OCI-LY1 (cell line): ENCODE data around the gene EXOC7.

Source experiments
- H2AFZ ChIP-seq: fragments of 200-600 bp; sonication (generic), shearing (Covaris generic); 2 replicates; pipeline ENCODE4 v1.6.0; 2014; ENCODE audit warnings: antibody characterized with exemption, mild to moderate bottlenecking, low read length
- H3F3A ChIP-seq: fragments of 200-600 bp; sonication (generic), shearing (Covaris generic); 2 replicates; pipeline ENCODE4 v1.6.0; 2014; ENCODE audit warnings: mild to moderate bottlenecking, antibody characterized with exemption, low read length, moderate library complexity; ENCODE audit not compliant: insufficient read depth
- H3K27ac ChIP-seq: fragments of 200-600 bp; sonication (generic); 2 replicates; pipeline ENCODE4 v1.5.1; 2014; ENCODE audit warnings: low read length, mixed run types, mild to moderate bottlenecking, low read depth; ENCODE audit not compliant: poor library complexity, severe bottlenecking
- H3K27me3 ChIP-seq: fragments of 200-600 bp; sonication (generic); 2 replicates; pipeline ENCODE4 v1.6.0; 2014; ENCODE audit warnings: antibody characterized with exemption, mild to moderate bottlenecking, low read length, moderate library complexity; ENCODE audit not compliant: insufficient read depth
- H3K36me3 ChIP-seq: fragments of 200-600 bp; sonication (generic); 2 replicates; pipeline ENCODE4 v1.6.1; 2014; ENCODE audit warnings: mild to moderate bottlenecking, antibody characterized with exemption, low read length, moderate library complexity, mixed read lengths; ENCODE audit not compliant: insufficient read depth
- H3K4me1 ChIP-seq: fragments of 200-600 bp; sonication (generic); 2 replicates; pipeline ENCODE4 v1.5.1; 2014; ENCODE audit warnings: mild to moderate bottlenecking, low read length, moderate library complexity; ENCODE audit not compliant: insufficient read depth, severe bottlenecking
- H3K4me2 ChIP-seq: fragments of 200-600 bp; sonication (generic), shearing (Covaris generic); 2 replicates; pipeline ENCODE4 v1.6.1; 2014; ENCODE audit warnings: low read length
- H3K4me3 ChIP-seq: fragments of 200-600 bp; sonication (generic); 2 replicates; pipeline ENCODE4 v1.5.1; 2014; ENCODE audit warnings: low read length, low read depth, mild to moderate bottlenecking, mixed read lengths; ENCODE audit not compliant: poor library complexity, severe bottlenecking
- H3K79me2 ChIP-seq: fragments of 200-600 bp; shearing (Covaris generic); 2 replicates; pipeline ENCODE4 v1.6.1; 2016; ENCODE audit warnings: mixed run types, low read length, mixed read lengths; ENCODE audit not compliant: insufficient read depth
- H3K9ac ChIP-seq: fragments of 200-600 bp; sonication (generic), shearing (Covaris generic); 2 replicates; pipeline ENCODE4 v1.6.1; 2014; ENCODE audit warnings: mild to moderate bottlenecking, low read length, mixed read lengths
- H3K9me2 ChIP-seq: fragments of 200-600 bp; sonication (generic), shearing (Covaris generic); 2 replicates; pipeline ENCODE4 v1.6.1; 2014; ENCODE audit warnings: low read depth, mild to moderate bottlenecking, low read length, mixed read lengths
- H3K9me3 ChIP-seq: fragments of 200-600 bp; shearing (Covaris generic); 2 replicates; pipeline ENCODE4 v1.6.1; 2014; ENCODE audit warnings: low read length, mixed read lengths
- H4K20me1 ChIP-seq: fragments of 200-600 bp; sonication (generic), shearing (Covaris generic); 2 replicates; pipeline ENCODE4 v1.6.0; 2016; ENCODE audit warnings: mild to moderate bottlenecking, low read length; ENCODE audit not compliant: insufficient read depth
- EZH2 ChIP-seq: fragments of 200-600 bp; sonication (generic), shearing (Covaris generic); IDR thresholded peaks from 2 replicates; pipeline ENCODE4 v1.8.0; 2017; ENCODE audit warnings: borderline replicate concordance, mixed run types, mild to moderate bottlenecking, antibody characterized with exemption, low read length, moderate library complexity, mixed read lengths
- TF ChIP-seq, protein P1 (sequence below): fragments of 200-600 bp; sonication (generic), shearing (Covaris generic); IDR thresholded peaks from 2 replicates; pipeline ENCODE4 v1.5.1; 2017; ENCODE audit warnings: mild to moderate bottlenecking, antibody characterized with exemption, low read length, moderate library complexity, mixed read lengths

EXOC7 gene

GRCh38 chr17:76103274-76104139 lies at the start of gene EXOC7:
Gene EXOC7 (minus strand): TSS chr17:76103787. CDS start chr17:76103692, 95 bp downstream.
- no peak within 1 kb of the TSS for H3K27ac ChIP-seq
- no peak within 1 kb of the TSS for H2AFZ ChIP-seq
- H3K4me1 ChIP-seq, result peaks cover 12% of the 10 kb centered on the region
- H3K4me2 ChIP-seq, result peak within 1 kb of the TSS; percentile 95
- no peaks in the 10 kb centered on the region for H3K27me3 ChIP-seq
- H3K9ac ChIP-seq, result peak within 1 kb of the TSS; percentile 80
- peak within 1 kb of the TSS; percentile 87 for H3K4me3 ChIP-seq
- H3F3A ChIP-seq, result no peaks in the 10 kb centered on the region
- no peaks in the 10 kb centered on the region for H4K20me1 ChIP-seq
- TF ChIP-seq EZH2, result no peak
- TF ChIP-seq, protein P1, sequence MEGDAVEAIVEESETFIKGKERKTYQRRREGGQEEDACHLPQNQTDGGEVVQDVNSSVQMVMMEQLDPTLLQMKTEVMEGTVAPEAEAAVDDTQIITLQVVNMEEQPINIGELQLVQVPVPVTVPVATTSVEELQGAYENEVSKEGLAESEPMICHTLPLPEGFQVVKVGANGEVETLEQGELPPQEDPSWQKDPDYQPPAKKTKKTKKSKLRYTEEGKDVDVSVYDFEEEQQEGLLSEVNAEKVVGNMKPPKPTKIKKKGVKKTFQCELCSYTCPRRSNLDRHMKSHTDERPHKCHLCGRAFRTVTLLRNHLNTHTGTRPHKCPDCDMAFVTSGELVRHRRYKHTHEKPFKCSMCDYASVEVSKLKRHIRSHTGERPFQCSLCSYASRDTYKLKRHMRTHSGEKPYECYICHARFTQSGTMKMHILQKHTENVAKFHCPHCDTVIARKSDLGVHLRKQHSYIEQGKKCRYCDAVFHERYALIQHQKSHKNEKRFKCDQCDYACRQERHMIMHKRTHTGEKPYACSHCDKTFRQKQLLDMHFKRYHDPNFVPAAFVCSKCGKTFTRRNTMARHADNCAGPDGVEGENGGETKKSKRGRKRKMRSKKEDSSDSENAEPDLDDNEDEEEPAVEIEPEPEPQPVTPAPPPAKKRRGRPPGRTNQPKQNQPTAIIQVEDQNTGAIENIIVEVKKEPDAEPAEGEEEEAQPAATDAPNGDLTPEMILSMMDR, result no peak
- H3K36me3 ChIP-seq, result peaks cover 26% of the 10 kb centered on the region; the same call in 1 of the 2 replicates
- no peaks in the 10 kb centered on the region for H3K79me2 ChIP-seq
- no peaks in the 10 kb centered on the region for H3K9me2 ChIP-seq
- no peaks in the 10 kb centered on the region for H3K9me3 ChIP-seq

GRCh38 chr17:76153202-76153601 lies 49.6 kb upstream of the EXOC7 start:
- Histone ChIP-seq H3K9me3 (no peaks in the 10 kb centered on the region), H3K27me3 (peaks cover 4% of the 10 kb centered on the region), H4K20me1 (no peaks in the 10 kb centered on the region), H3K79me2 (no peaks in the 10 kb centered on the region), H3K9me2 (no peaks in the 10 kb centered on the region), H3F3A (no peaks in the 10 kb centered on the region), H3K4me1 (no peaks in the 10 kb centered on the region), H2AFZ (no peak overlapping the region), H3K36me3 (no peaks in the 10 kb centered on the region), H3K4me2 (no peak overlapping the region), H3K9ac (no peak overlapping the region), H3K4me3 (no peak overlapping the region), H3K27ac (no peak overlapping the region)
- TF ChIP-seq EZH2, result no peak
- TF ChIP-seq, protein P1, result no peak

GRCh38 chr17:76152591-76152990 lies 49.0 kb upstream of the EXOC7 start:
- H2AFZ ChIP-seq, result no peak overlapping the region

More at GRCh38 chr17:76152591-76152990, 49.0 kb upstream of the EXOC7 start:
- Histone ChIP-seq H3K27ac (no peak overlapping the region), H3K9ac (no peak overlapping the region), H4K20me1 (no peaks in the 10 kb centered on the region), H3K27me3 (peaks cover 4% of the 10 kb centered on the region), H3K4me1 (no peaks in the 10 kb centered on the region), H3K36me3 (no peaks in the 10 kb centered on the region), H3K9me3 (no peaks in the 10 kb centered on the region), H3K9me2 (no peaks in the 10 kb centered on the region), H3K79me2 (no peaks in the 10 kb centered on the region), H3K4me2 (no peak overlapping the region), H3F3A (no peaks in the 10 kb centered on the region), H3K4me3 (no peak overlapping the region)
- TF ChIP-seq, protein P1, result no peak
- TF ChIP-seq EZH2, result no peak
